Activated CD4-positive, alpha-beta T cell treated with anti-CD3 and anti-CD28 coated beads, Interleukin-2, amount 10 ng/mL, durations not matched to agents 24 days and 14 days (primary cell): ENCODE measurements around the gene SUGCT. TPM values are rescaled to one million over a fixed set of nuclear protein-coding genes. Genes with fewer than 3 reads are reported as not detected.
A peak's percentile ranks its signal among the peaks of the same experiment; 100 is the strongest.
"Not testable (repeated sequence)": the region's sequence is repeated elsewhere in the genome, so short reads cannot be mapped to it uniquely, and the experiment has no call there.

Source experiments
- DNase-seq: peaks from one replicate; pipeline ENCODE4 v3.0.0; 2022
- H3K27ac Mint-ChIP-seq: one replicate; pipeline ENCODE4 v1.8.0; 2022; ENCODE audit warnings: mild to moderate bottlenecking, mixed read lengths
- H3K27me3 Mint-ChIP-seq: one replicate; pipeline ENCODE4 v1.8.0; 2022; ENCODE audit warnings: mixed read lengths
- H3K36me3 Mint-ChIP-seq: one replicate; pipeline ENCODE4 v1.8.0; 2022; ENCODE audit warnings: low read depth, mild to moderate bottlenecking, mixed read lengths
- H3K4me1 Mint-ChIP-seq: one replicate; pipeline ENCODE4 v1.8.0; 2021; ENCODE audit warnings: mixed read lengths
- H3K4me3 Mint-ChIP-seq: one replicate; pipeline ENCODE4 v1.8.0; 2022; ENCODE audit warnings: mild to moderate bottlenecking, moderate library complexity, mixed read lengths
- H3K9me3 Mint-ChIP-seq: one replicate; pipeline ENCODE4 v1.8.0; 2021; ENCODE audit warnings: mixed read lengths
- intact Hi-C: fragments of 100-400 bp; cut with micrococcal nuclease; formaldehyde crosslinking; loops from one replicate; pipeline ENCODE4 v1.15.1; 2023
- total RNA-seq: library from RNA; stranded (reverse); gene quantifications from 2 replicates; pipeline ENCODE4 v1.2.3, GENCODE V29; 2022

The SUGCT gene
- total RNA-seq, 1 donor from 2014 or later, result 0.91 TPM

GRCh38 chr7:40231796-40232195, 97.0 kb downstream of the SUGCT start:
- Mint-ChIP-seq H3K27me3 (no peaks in the 10 kb centered on the region), H3K4me3 (no peak overlapping the region), H3K27ac (no peak overlapping the region), H3K4me1 (no peaks in the 10 kb centered on the region), H3K36me3 (no peaks in the 10 kb centered on the region), H3K9me3 (no peaks in the 10 kb centered on the region)
- no peak for DNase-seq
- intact Hi-C loops, result loop anchor here (10.0 kb wide), 1 partner anchor 1473 kb away; the partner anchor contains the start of gene INHBA

GRCh38 chr7:40232242-40232893, 97.6 kb downstream of the SUGCT start:
- no peaks in the 10 kb centered on the region for H3K36me3 Mint-ChIP-seq
- H3K27me3 Mint-ChIP-seq, result no peaks in the 10 kb centered on the region
- H3K4me3 Mint-ChIP-seq, result no peak overlapping the region
- H3K27ac Mint-ChIP-seq, result no peak overlapping the region
- DNase-seq, result peak; percentile 61
- intact Hi-C loops, result loop anchor here (10.0 kb wide), 1 partner anchor 1472 kb away; the partner anchor contains the start of gene INHBA
- H3K4me1 Mint-ChIP-seq, result no peaks in the 10 kb centered on the region
- H3K9me3 Mint-ChIP-seq, result no peaks in the 10 kb centered on the region

- Mint-ChIP-seq H3K4me3 (no peak overlapping the region), H3K9me3 (no peaks in the 10 kb centered on the region), H3K27ac (no peak overlapping the region), H3K27me3 (no peaks in the 10 kb centered on the region), H3K4me1 (no peaks in the 10 kb centered on the region), H3K36me3 (no peaks in the 10 kb centered on the region)
- intact Hi-C loops, result loop anchor here (10.0 kb wide), 1 partner anchor 1471 kb away; the partner anchor contains the start of gene INHBA
- no peak for DNase-seq
Observed at GRCh38 chr7:40234046-40234445, 99.2 kb downstream of the SUGCT start.

GRCh38 chr7:40234666-40235065, 99.9 kb downstream of the SUGCT start:
- Mint-ChIP-seq H3K9me3 (no peaks in the 10 kb centered on the region), H3K27me3 (no peaks in the 10 kb centered on the region), H3K36me3 (no peaks in the 10 kb centered on the region), H3K27ac (no peak overlapping the region), H3K4me1 (no peaks in the 10 kb centered on the region), H3K4me3 (no peak overlapping the region)
- intact Hi-C loops, result loop anchor here (10.0 kb wide), 1 partner anchor 1470 kb away; the partner anchor contains the start of gene INHBA
- no peak for DNase-seq

- Mint-ChIP-seq H3K36me3 (no peaks in the 10 kb centered on the region), H3K27me3 (no peaks in the 10 kb centered on the region), H3K27ac (no peak overlapping the region), H3K4me1 (no peaks in the 10 kb centered on the region), H3K4me3 (no peak overlapping the region), H3K9me3 (no peaks in the 10 kb centered on the region)
- no peak for DNase-seq
- intact Hi-C loops, result loop anchor here (10.0 kb wide), 1 partner anchor 1467 kb away; the partner anchor contains the start of gene INHBA
Observed at GRCh38 chr7:40237731-40238130, 102.9 kb downstream of the SUGCT start.

GRCh38 chr7:40239755-40240303, 105.0 kb downstream of the SUGCT start:
- no peaks in the 10 kb centered on the region for H3K4me1 Mint-ChIP-seq
- no peaks in the 10 kb centered on the region for H3K27me3 Mint-ChIP-seq
- no peaks in the 10 kb centered on the region for H3K9me3 Mint-ChIP-seq
- no peak overlapping the region for H3K27ac Mint-ChIP-seq
- no peak overlapping the region for H3K4me3 Mint-ChIP-seq
- no peaks in the 10 kb centered on the region for H3K36me3 Mint-ChIP-seq
- no peak for DNase-seq
- intact Hi-C loops, result loop anchor here (10.0 kb wide), 1 partner anchor 1465 kb away; the partner anchor contains the start of gene INHBA

- H3K4me1 Mint-ChIP-seq, result no peaks in the 10 kb centered on the region
- no peak for DNase-seq
- no peaks in the 10 kb centered on the region for H3K36me3 Mint-ChIP-seq
- H3K4me3 Mint-ChIP-seq, result no peak overlapping the region
- H3K27me3 Mint-ChIP-seq, result no peaks in the 10 kb centered on the region
- intact Hi-C loops, result no loop called here
- H3K27ac Mint-ChIP-seq, result no peak overlapping the region
- no peaks in the 10 kb centered on the region for H3K9me3 Mint-ChIP-seq
Observed at GRCh38 chr7:40243076-40243475, 108.3 kb downstream of the SUGCT start.

- Mint-ChIP-seq H3K27me3 (no peaks in the 10 kb centered on the region), H3K27ac (no peak overlapping the region), H3K36me3 (no peaks in the 10 kb centered on the region), H3K9me3 (no peaks in the 10 kb centered on the region), H3K4me1 (no peaks in the 10 kb centered on the region), H3K4me3 (no peak overlapping the region)
- intact Hi-C loops, result no loop called here
- no peak for DNase-seq
Observed at GRCh38 chr7:40244226-40244625, 109.4 kb downstream of the SUGCT start.

GRCh38 chr7:40248681-40249080, 113.9 kb downstream of the SUGCT start:
- no peaks in the 10 kb centered on the region for H3K9me3 Mint-ChIP-seq
- H3K36me3 Mint-ChIP-seq, result no peaks in the 10 kb centered on the region
- H3K4me3 Mint-ChIP-seq, result no peak overlapping the region
- intact Hi-C loops, result no loop called here
- no peaks in the 10 kb centered on the region for H3K27me3 Mint-ChIP-seq
- no peak overlapping the region for H3K27ac Mint-ChIP-seq
- H3K4me1 Mint-ChIP-seq, result no peaks in the 10 kb centered on the region
- no peak for DNase-seq

GRCh38 chr7:40253444-40253843, 118.6 kb downstream of the SUGCT start:
- intact Hi-C loops, H3K9me3 Mint-ChIP-seq: not testable (repeated sequence)

GRCh38 chr7:40263752-40264390, 129.1 kb downstream of the SUGCT start:
- peaks cover 3% of the 10 kb centered on the region for H3K4me1 Mint-ChIP-seq
- intact Hi-C loops, result no loop called here

More at GRCh38 chr7:40253444-40253843, 118.6 kb downstream of the SUGCT start:
- H3K4me1 Mint-ChIP-seq, H3K36me3 Mint-ChIP-seq, H3K4me3 Mint-ChIP-seq, H3K27me3 Mint-ChIP-seq, H3K27ac Mint-ChIP-seq, DNase-seq: not testable (repeated sequence)

GRCh38 chr7:40267583-40267982, 132.8 kb downstream of the SUGCT start:
- no peaks in the 10 kb centered on the region for H3K9me3 Mint-ChIP-seq
- intact Hi-C loops, result no loop called here
- H3K4me3 Mint-ChIP-seq, result no peak overlapping the region
- no peak overlapping the region for H3K27ac Mint-ChIP-seq
- H3K27me3 Mint-ChIP-seq, result peaks cover 1% of the 10 kb centered on the region
- no peak for DNase-seq
- no peaks in the 10 kb centered on the region for H3K36me3 Mint-ChIP-seq
- peaks cover 3% of the 10 kb centered on the region for H3K4me1 Mint-ChIP-seq

More at GRCh38 chr7:40263752-40264390, 129.1 kb downstream of the SUGCT start:
- Mint-ChIP-seq H3K4me3 (no peak overlapping the region), H3K27ac (no peak overlapping the region), H3K9me3 (no peaks in the 10 kb centered on the region), H3K27me3 (peaks cover 1% of the 10 kb centered on the region), H3K36me3 (no peaks in the 10 kb centered on the region)
- DNase-seq, result no peak

GRCh38 chr7:40268810-40269209, 134.0 kb downstream of the SUGCT start:
- H3K36me3 Mint-ChIP-seq, H3K27me3 Mint-ChIP-seq, H3K4me3 Mint-ChIP-seq, DNase-seq, intact Hi-C loops, H3K27ac Mint-ChIP-seq, H3K4me1 Mint-ChIP-seq, H3K9me3 Mint-ChIP-seq: not testable (repeated sequence)

GRCh38 chr7:40276061-40276460, 141.3 kb downstream of the SUGCT start:
- intact Hi-C loops, result no loop called here
- no peak overlapping the region for H3K4me3 Mint-ChIP-seq
- no peak overlapping the region for H3K27ac Mint-ChIP-seq
- DNase-seq, result no peak
- H3K4me1 Mint-ChIP-seq, result no peaks in the 10 kb centered on the region
- no peaks in the 10 kb centered on the region for H3K27me3 Mint-ChIP-seq
- H3K9me3 Mint-ChIP-seq, result no peaks in the 10 kb centered on the region
- H3K36me3 Mint-ChIP-seq, result no peaks in the 10 kb centered on the region
